ENCODE data around the gene FARP2. TPM values are rescaled to one million over a fixed set of nuclear protein-coding genes. Genes with fewer than 3 reads are reported as not detected.

Gene FARP2
- total RNA-seq, 1 experiment from 2014 or later = 32.6 TPM

DNA sequence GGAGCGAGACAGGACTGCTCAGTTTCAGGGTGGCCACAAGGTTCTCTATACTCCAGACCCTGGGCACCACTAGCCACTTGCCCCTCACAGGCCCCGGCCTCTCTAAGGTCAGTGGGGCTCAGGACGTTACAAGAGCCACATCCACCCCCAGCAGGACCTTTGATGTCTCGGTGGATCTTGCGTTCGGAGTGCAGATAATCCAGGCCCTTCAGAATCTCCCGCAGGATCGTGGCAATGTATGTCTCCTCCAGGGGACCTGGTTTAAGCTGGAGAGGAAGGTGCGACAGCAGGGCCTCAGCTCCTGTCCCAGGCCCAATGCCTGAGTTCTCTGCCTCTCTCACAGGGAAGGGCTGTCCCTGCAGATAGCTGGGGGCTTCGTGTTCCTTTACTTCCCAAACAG is 143.9 kb downstream of the FARP2 start:
- TF ChIP-seq, protein P1, sequence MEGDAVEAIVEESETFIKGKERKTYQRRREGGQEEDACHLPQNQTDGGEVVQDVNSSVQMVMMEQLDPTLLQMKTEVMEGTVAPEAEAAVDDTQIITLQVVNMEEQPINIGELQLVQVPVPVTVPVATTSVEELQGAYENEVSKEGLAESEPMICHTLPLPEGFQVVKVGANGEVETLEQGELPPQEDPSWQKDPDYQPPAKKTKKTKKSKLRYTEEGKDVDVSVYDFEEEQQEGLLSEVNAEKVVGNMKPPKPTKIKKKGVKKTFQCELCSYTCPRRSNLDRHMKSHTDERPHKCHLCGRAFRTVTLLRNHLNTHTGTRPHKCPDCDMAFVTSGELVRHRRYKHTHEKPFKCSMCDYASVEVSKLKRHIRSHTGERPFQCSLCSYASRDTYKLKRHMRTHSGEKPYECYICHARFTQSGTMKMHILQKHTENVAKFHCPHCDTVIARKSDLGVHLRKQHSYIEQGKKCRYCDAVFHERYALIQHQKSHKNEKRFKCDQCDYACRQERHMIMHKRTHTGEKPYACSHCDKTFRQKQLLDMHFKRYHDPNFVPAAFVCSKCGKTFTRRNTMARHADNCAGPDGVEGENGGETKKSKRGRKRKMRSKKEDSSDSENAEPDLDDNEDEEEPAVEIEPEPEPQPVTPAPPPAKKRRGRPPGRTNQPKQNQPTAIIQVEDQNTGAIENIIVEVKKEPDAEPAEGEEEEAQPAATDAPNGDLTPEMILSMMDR (IDR thresholded peaks at IDR 0.05; ENCODE audit: unreplicated experiment) = no peak
- Mint-ChIP-seq H3K4me1 (ENCODE audit: insufficient read depth, unreplicated experiment) (no peaks in the 10 kb centered on the region), H3K27ac (ENCODE audit: low read depth, unreplicated experiment) (no peak overlapping the region), H3K36me3 (ENCODE audit: insufficient read depth, unreplicated experiment) (peaks cover 23% of the 10 kb centered on the region), H3K27me3 (ENCODE audit: insufficient read depth, unreplicated experiment) (no peaks in the 10 kb centered on the region), H3K4me3 (ENCODE audit: unreplicated experiment) (no peak overlapping the region), H3K9me3 (ENCODE audit: unreplicated experiment) (no peaks in the 10 kb centered on the region)
- intact Hi-C loops (cut with micrococcal nuclease) = no loop called here
- ChIA-PET CTCF (no interaction called here), POLR2A (interaction anchor here (0.6 kb wide), 1 partner anchor 12 kb away, joined by 7 read pairs; no protein-coding TSS in a partner anchor)
- BruUV-seq (replicated peaks) = no TSS peak
- no peak for DNase-seq (ENCODE audit: unreplicated experiment)

DNA sequence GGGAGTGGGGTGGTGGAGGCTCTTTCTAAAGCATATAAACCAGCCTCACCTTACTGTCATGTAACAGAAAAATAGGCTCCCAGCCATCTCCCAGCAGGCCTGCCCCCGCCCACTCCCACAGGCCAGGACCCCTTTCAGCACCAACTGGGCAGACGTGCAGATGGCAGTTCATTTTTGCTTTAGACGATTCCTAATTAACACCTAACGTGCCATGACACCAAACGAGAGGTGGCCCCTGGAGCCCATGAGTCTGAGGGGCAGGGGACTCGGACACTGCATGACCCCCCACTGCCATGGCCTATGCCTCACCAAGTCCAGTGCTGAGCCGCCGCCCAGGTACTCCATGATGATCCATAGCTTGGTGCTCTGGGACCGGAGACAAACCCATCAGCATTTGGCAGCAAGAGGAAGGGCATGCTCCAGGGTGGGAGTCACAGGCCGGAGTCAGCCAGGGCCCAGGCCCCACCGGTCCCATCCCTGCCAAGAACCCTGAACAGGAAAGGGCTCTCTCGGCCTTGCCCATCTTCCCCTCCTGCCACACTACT is 144.4 kb downstream of the FARP2 start:
- POLR2A ChIA-PET = no interaction called here
- H3K27ac Mint-ChIP-seq (ENCODE audit: low read depth, unreplicated experiment) = no peak overlapping the region
- CTCF ChIA-PET = no interaction called here

DNA sequence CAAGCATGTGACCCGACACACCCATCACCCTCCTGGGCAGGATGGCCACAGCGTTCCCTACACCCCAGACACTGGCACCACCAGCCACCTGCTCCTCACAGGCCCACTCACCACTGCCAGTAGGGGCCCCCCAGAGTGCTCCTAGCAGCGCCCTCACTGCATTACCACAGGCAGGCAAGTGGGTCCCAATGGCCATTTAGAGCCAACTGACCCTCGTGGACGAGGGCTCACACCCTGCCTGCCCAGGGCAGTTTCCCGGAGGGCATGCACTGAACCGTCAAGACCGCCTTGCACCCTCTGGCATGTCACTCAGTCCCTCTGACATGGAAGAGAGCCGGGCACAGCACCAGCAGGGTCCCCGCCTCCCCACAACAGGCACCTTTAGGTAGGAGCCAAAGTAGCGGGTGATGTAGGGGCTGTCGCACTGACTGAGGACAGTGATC is 145.0 kb downstream of the FARP2 start:
- H3K9me3 Mint-ChIP-seq (ENCODE audit: unreplicated experiment) = no peaks in the 10 kb centered on the region
- ChIA-PET POLR2A (no interaction called here), CTCF (no interaction called here)
- H3K27me3 Mint-ChIP-seq (ENCODE audit: insufficient read depth, unreplicated experiment) = no peaks in the 10 kb centered on the region
- H3K4me1 Mint-ChIP-seq (ENCODE audit: insufficient read depth, unreplicated experiment) = no peaks in the 10 kb centered on the region
- BruUV-seq (replicated peaks) = no TSS peak
- no peak for DNase-seq (ENCODE audit: unreplicated experiment)
- H3K4me3 Mint-ChIP-seq (ENCODE audit: unreplicated experiment) = no peak overlapping the region
- no peak overlapping the region for H3K27ac Mint-ChIP-seq (ENCODE audit: low read depth, unreplicated experiment)
- H3K36me3 Mint-ChIP-seq (ENCODE audit: insufficient read depth, unreplicated experiment) = peaks cover 15% of the 10 kb centered on the region
- intact Hi-C loops (cut with micrococcal nuclease) = no loop called here
- TF ChIP-seq, protein P1 (IDR thresholded peaks at IDR 0.05; ENCODE audit: unreplicated experiment) = no peak

More for the DNA sequence above, 144.4 kb downstream of the FARP2 start:
- no peak for DNase-seq (ENCODE audit: unreplicated experiment)
- Mint-ChIP-seq H3K36me3 (ENCODE audit: insufficient read depth, unreplicated experiment) (peaks cover 18% of the 10 kb centered on the region), H3K9me3 (ENCODE audit: unreplicated experiment) (no peaks in the 10 kb centered on the region), H3K27me3 (ENCODE audit: insufficient read depth, unreplicated experiment) (no peaks in the 10 kb centered on the region), H3K4me3 (ENCODE audit: unreplicated experiment) (no peak overlapping the region), H3K4me1 (ENCODE audit: insufficient read depth, unreplicated experiment) (no peaks in the 10 kb centered on the region)
- BruUV-seq (replicated peaks) = no TSS peak
- intact Hi-C loops (cut with micrococcal nuclease) = no loop called here
- TF ChIP-seq, protein P1 (IDR thresholded peaks at IDR 0.05; ENCODE audit: unreplicated experiment) = no peak

DNA sequence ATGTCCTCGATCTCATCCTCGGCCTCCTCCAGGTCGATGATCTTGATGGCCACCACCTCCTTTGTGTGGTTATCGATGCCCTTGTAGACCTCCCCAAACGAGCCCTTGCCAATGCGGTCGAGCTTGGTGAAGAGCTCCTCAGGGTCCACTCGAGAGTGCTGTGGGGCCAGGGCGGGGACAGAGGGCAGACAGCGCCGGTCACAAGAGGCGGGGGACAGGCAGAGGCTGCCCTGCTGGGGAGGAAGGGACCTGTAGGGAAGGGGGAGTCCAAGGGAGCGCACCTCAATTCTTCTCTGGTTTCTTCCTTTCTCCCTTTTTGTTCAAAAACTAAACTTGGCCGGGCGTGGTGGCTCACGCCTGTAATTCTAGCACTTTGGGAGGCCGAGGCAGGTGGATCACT is 145.5 kb downstream of the FARP2 start:
- Mint-ChIP-seq H3K27ac (ENCODE audit: low read depth, unreplicated experiment) (no peak overlapping the region), H3K4me1 (ENCODE audit: insufficient read depth, unreplicated experiment) (no peaks in the 10 kb centered on the region), H3K36me3 (ENCODE audit: insufficient read depth, unreplicated experiment) (peaks cover 15% of the 10 kb centered on the region), H3K27me3 (ENCODE audit: insufficient read depth, unreplicated experiment) (no peaks in the 10 kb centered on the region), H3K9me3 (ENCODE audit: unreplicated experiment) (no peaks in the 10 kb centered on the region), H3K4me3 (ENCODE audit: unreplicated experiment) (no peak overlapping the region)
- ChIA-PET POLR2A (interaction anchor here (0.9 kb wide), 1 partner anchor 10 kb away, joined by 3 read pairs; no protein-coding TSS in a partner anchor), CTCF (no interaction called here)
- DNase-seq (ENCODE audit: unreplicated experiment) = no peak
- intact Hi-C loops (cut with micrococcal nuclease) = no loop called here
- TF ChIP-seq, protein P1 (IDR thresholded peaks at IDR 0.05; ENCODE audit: unreplicated experiment) = no peak
- no TSS peak for BruUV-seq (replicated peaks)

Data from MCF 10A (cell line).